Cerebellar cortex (tissue), 1 donor: Measurements from ENCODE around the gene OR5B17.
"Not testable (repeated sequence)": the region's sequence is repeated elsewhere in the genome, so short reads cannot be mapped to it uniquely, and the experiment has no call there.

ENCODE experiments used
- DNase-seq: peaks from one replicate; pipeline ENCODE4 v3.0.0-alpha.2; 2015; ENCODE audit warnings: low spot score

Gene OR5B17

GRCh38 chr11:58358969-58359368 is at the start of gene OR5B17:
Gene OR5B17, minus strand, starts transcription at chr11:58359069. Its CDS starts 0 bp downstream, at chr11:58359069.
- no peak for DNase-seq

- no peak for DNase-seq
Observed at GRCh38 chr11:58406774-58407173, 47.9 kb upstream of the OR5B17 start, which contains the start of gene OR5B3. Gene OR5B3, minus strand, starts transcription at chr11:58406874. Its CDS starts 3,465 bp downstream, at chr11:58403409.

- not testable (repeated sequence) for DNase-seq
Observed at GRCh38 chr11:58399622-58400021, 40.8 kb upstream of the OR5B17 start.

- no peak for DNase-seq
Observed at GRCh38 chr11:58395581-58395980, 36.7 kb upstream of the OR5B17 start.

GRCh38 chr11:58394195-58394594 is 35.3 kb upstream of the OR5B17 start:
- no peak for DNase-seq

- no peak for DNase-seq
Observed at GRCh38 chr11:58392746-58393145, 33.9 kb upstream of the OR5B17 start.

- DNase-seq: no peak
Observed at GRCh38 chr11:58391879-58392278, 33.0 kb upstream of the OR5B17 start.

GRCh38 chr11:58390551-58391063 is 31.7 kb upstream of the OR5B17 start:
- no peak for DNase-seq

- DNase-seq: no peak
Observed at GRCh38 chr11:58354727-58355126, 4.1 kb downstream of the OR5B17 start.

- no peak for DNase-seq
Observed at GRCh38 chr11:58345204-58345603, 13.7 kb downstream of the OR5B17 start.

GRCh38 chr11:58334708-58335107 is 24.2 kb downstream of the OR5B17 start:
- no peak for DNase-seq

GRCh38 chr11:58330861-58331260 is 28.0 kb downstream of the OR5B17 start:
- no peak for DNase-seq

GRCh38 chr11:58318532-58318931 is 40.3 kb downstream of the OR5B17 start:
- no peak for DNase-seq

GRCh38 chr11:58316142-58316541 is 42.7 kb downstream of the OR5B17 start:
- no peak for DNase-seq
